Smooth muscle cell of the brain vasculature (primary cell): Measurements from ENCODE around the gene C1orf105.

Experiments
- DNase-seq: peaks from one replicate; pipeline ENCODE4 v3.0.0-alpha.2; 2012; ENCODE audit warnings: low read depth, low spot score

The C1orf105 gene

DNA sequence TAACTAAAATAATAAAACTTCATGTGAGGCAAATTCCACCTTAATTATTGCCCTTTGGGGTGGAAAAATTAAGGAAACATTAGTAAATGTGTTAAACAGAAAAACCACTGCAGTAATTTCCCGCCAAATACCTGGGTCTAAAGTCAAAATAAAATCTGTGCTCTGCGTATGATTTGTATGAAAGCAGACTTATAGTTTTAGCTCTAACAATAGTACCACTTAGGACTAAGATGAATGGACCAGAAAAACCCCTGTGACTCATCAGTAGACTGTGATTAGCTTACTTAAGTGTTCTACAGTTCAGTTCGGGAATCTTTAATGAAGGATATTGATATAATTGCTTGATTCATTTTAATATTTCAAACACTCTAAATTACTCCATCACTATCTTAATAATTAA lies 23.3 kb upstream of the C1orf105 start:
- no peak for DNase-seq

DNA sequence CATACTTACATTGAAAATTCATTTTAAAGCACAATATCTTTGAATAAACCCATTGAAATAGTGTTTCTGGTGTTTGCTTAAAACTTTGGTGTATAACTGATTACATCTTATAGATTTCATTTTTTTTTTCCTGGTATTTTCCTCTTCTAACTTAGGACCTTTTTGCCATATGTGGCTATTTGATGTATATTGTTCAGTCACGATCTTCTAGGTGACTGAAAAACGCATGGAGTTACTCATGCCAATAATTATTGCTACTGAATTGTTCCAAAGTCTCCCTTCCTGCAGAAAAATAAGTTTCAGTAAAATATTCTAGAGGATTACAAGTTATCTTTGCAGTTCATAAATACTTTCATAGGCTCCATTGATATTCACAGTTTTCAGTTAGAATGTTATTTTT lies 22.9 kb upstream of the C1orf105 start:
- no peak for DNase-seq

DNA sequence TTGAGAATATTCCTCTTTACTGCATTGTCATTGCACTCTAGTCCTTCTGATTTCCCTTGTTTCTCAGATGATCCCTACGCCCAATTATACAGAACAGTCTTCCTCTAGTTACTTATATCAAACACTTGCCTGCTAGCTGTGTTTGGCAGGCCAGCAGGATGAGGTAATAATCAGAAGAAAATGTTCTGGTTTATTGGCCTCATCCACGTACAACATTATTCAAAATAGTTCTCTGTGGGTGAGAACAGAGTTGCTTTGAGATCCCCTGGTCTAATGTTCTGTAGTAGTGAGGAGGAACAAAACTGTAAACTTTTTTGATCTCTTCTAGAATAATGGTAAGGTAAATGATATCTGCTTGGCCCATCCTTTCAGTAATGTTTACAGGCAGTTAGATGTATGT lies 22.3 kb upstream of the C1orf105 start:
- no peak for DNase-seq

DNA sequence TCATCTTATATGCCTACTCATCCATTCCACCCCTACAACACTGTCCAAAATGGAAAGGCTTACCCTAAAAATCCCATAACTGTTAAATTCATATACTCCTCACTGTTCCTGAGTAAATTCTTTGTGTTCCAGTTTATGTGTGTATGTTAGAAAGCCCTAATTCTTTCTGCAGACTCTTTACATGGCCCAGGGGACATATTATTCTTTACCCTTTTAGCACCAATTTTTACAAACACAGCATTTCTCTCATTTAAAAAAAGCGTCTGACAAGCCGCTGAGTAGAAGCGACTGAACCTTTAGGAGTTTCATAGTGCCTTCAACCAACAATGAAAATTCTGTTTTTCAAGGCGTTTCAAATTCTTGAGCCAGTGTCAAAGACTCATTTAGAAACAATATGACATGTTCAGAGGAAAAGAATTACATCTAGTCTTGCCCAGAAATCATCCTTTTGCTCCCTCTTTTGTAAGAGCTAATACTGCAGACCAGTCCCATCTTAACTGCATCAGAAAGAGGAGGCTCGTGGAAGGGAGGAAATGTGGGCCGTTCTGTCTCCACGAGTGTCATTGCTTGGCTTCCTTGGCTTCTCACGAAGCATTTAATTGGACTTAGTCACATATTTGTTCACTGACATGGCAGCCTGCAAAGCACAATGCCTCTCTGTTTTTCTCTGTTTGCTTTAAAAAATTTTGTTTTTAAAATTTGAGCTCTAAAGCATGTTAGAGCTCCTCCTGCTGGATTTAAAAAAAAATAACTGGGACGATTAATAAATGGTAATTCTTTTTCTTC lies 21.3 kb upstream of the C1orf105 start:
- peak; percentile 56 for DNase-seq

DNA sequence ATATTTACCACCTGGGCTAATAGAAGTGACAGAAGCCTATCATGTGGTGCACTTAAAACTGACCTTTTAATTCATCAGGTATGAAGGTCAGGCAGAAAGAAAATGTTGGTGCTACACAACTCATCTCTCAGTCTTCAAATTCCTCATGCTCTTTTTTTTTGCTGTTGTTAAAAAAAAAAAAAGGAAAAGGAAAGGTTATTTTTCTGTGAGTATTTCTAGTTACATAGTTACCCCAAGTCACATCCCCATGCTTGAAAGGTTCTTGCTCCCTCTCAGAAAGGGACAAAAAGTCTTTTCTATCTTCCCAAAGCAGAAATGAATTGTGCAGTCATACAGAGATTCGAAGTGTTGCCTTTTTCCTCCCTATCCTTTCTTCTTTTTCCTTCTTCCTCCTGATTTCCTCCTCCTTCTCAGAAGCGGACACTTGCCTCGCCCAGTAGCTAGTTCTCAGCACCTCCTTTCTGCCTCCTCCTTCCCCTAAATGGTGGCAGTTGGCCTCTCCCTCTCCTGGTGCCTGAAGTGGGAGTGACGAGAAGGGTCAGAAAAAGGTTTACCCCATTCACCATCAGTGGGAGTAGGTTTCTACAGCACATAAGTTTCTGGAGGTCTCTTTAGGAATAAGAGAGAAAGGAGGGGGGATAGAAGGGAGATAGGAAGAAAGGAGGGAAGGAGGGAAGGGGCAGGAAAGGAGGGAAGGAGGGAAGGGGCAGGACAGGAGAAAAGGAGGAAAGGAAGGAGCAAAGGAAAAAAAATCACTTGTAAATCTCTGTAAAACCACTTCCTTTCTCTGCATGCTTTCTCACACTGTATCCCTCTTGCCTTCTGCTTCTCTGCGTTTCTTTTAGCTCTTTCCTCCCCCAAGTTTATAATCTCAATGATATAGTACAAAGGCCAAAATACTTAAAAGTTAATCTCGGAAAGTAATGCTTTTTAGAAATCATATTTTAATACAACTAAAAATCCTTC lies 20.4 kb upstream of the C1orf105 start:
- no peak for DNase-seq

DNA sequence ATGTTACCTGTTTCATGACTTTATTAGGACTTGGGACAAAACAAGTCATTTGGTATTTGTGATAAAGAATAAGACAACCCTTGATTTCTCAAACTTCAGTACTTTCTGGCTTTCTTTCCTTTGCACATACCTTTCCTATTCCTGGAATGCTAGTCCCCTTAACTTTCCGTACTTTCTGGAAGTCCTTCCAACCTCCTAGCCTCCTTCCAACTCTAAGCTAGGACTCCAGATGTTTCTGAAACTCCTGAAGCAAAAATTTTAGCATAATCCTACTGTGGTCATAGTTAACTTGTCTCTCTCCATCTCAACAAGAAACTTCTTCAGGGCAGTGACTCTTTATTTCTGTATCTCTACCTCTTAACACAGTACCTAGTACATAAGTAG lies 19.8 kb upstream of the C1orf105 start:
- no peak for DNase-seq

DNA sequence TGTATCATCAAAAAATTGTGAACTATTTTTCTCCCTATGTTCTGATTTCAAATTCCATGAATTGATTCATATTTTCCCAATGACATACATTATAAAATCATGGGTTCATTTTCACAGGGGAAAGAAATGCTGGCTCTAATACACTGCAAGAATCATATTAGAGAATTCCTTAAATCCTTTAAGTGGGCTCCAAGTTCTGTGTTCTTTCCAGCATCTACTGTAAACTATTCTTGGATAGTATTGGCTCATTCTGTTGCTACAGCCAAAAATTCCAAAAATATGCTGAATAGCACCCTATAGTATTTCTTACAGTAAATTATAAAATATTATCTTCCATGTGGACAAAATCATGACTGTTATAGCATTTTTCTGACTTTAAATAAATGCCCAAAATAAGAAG lies 19.0 kb upstream of the C1orf105 start:
- no peak for DNase-seq

DNA sequence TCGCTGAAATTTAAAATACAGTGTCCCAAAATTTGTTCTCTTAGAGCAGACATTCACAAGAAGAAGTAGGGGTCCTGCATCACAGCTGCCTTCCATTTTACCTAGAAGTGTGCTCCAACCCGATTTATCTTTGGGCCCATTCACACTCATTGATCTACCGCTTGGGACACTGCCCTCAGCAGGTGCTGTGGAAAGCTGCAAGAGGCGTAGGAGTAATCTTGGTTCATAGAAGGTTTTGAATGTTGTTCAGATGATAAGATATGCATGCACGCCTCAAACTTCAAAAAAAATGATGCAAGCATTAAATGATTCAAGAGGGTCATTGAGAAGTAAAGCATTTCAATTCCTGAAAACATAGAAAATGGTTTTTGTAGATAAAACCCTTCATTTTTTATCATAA lies 18.6 kb upstream of the C1orf105 start:
- DNase-seq: no peak

DNA sequence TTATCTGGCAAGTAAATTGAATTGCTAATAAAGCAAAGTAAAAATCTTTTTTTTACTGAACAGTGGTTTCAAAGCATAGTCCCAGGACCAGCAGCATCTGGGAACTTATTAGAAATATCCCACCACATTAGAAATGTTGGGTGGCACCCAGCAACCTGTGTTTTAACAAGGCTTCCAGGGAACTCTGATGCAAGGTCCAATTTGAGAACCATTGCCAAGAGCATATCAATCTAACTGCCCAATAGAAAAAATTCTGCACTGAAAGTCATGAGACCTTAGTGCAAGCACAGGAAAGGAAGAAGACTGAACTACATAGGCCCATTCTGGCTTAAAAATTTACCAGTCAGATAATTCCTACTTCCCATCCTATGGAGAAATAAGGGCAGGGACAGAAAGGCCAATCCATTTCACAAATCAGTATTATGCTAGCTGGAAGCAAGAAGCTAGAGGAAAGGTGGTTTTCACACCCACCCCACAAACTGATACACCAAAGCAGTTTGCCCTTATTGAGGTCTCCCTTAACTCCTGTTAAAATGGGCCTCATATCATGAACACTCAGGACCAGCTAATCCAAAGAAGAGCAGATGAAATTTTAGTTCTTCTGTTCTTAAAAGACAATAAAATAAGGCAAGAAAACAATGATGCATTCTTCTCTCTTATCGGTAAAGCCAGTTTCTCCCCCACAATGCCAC lies 17.5 kb upstream of the C1orf105 start:
- no peak for DNase-seq

DNA sequence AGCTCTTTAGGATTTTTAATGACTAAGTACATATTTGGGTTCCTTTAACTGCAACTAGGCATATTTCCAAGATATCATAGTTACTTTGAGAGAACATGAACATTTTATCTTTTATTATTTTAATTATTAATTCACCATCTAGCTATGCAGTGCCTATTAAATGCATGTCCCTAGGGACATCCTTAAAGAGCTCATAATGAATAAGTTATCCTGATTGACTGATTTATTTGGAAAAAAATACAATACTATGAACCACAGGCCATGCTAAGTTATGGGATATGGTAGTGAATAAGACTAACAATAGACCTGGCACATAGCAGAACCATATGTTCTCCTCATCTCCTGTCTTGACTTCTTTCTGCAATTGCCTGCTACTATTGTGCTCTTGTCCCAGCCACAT lies 16.4 kb upstream of the C1orf105 start:
- no peak for DNase-seq

DNA sequence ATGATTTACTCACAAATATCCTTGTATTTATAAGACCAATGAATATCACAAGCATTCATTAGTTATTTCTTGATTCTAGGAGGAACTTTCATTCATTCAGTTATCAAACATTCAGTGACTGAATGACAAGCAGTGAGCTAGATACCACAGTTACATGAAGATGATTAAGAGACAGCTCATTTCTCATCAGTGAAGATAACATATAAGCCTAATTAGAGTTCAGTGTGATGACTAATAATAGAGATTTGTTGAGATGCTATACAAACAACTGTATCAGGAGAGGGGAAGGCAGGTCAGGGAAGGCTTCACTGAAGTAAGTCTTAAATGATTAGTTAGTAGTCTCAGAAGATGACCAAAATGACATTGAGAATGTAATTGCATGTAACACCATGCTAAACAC lies 14.6 kb upstream of the C1orf105 start:
- DNase-seq: no peak

DNA sequence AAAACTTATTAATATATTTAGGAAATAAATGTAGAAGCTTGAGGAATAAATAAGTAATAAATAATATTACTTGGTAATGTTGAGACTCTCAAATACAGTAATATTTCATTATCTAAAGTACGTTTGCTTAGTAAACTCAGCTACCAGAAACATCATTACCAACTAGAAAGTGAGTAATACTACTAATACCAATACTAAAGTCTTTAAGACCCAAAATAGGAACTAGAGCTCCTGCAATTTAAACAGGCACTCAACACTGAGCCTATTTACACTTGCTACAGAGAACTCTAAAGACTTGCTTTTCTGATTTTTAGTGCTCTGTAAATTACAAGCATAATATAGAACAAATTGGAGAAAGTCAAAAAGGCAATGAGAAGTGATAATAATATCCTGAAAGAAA lies 13.5 kb upstream of the C1orf105 start:
- no peak for DNase-seq

DNA sequence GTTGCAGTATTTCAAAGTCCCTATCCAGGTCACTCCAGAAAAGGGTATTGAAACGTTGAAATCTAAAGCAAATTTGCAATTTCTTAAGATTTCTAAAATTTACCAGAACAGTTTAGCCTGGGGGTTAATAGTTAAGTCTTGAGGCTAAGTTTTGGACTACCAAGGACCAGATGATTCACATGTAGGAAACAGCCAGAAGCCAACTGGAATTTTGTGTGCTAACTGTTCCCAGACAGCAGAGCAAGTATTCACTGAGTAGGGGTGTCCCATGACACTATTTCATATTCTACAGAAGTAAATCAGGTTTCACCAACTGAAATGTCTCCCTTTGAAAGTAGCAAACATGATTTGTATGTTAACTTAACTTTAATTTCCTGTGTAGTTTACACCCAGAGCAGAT lies 11.5 kb upstream of the C1orf105 start:
- no peak for DNase-seq

DNA sequence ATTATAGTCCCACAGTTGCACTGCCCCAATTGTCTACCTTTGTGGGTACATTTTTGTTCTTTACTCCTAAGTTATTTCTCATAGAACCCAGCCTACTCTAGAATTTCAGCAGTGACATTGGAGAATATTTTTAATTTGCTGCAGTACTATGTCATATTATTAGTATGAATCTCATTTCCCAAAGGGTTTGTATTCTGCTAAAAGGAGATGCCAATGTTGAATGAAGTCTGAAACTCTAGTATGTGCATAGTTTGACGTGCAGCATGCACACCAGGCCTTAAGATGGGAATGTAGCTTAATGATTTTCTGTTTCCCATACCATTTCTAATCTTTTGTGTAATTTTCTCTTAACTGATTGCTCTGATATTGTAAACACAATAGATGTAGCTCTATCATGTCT lies 10.5 kb upstream of the C1orf105 start:
- no peak for DNase-seq

DNA sequence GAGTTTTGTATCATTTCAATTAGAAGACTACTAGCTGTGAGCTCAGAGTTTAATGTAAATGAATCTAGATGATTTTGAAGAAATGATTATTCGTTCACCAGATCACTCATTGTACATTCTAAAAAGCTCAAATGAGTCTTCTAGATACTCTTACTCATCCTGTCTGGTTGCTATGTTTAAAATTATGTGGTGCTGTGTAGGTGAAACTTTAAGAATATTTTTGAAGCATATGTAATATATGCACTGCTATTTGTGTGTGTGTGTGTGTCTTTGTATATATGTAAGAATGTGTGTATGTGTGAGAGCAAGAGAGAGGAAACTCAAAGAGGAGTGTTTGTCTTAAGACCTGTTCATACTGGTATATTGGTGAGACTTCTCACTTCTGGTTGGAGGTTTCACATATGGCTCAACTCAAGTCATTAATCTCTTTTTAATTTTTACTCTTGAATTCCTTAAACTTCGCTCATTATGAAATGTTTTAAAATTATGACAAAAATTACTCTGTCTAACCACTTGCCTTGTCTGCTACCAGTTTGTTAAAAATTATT lies 8.6 kb upstream of the C1orf105 start:
- no peak for DNase-seq

DNA sequence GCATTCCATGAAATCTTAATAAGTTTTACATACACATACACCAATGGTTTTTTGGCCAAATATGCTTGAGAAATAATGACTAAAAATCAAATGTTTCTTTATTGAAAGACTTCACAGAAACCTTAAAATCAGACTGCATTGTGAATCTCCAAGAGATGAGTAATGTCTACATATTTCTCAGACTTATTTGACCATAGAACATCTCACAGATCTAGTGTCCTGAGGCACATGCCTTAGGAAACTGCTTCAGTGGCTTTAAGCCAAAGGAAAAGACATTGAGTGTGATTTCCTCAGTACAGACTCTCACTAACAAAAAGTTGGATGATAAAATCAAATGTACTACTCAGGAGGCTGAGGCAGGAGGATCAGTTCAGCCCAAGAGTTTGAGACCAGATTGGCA lies 6.2 kb upstream of the C1orf105 start:
- no peak for DNase-seq

DNA sequence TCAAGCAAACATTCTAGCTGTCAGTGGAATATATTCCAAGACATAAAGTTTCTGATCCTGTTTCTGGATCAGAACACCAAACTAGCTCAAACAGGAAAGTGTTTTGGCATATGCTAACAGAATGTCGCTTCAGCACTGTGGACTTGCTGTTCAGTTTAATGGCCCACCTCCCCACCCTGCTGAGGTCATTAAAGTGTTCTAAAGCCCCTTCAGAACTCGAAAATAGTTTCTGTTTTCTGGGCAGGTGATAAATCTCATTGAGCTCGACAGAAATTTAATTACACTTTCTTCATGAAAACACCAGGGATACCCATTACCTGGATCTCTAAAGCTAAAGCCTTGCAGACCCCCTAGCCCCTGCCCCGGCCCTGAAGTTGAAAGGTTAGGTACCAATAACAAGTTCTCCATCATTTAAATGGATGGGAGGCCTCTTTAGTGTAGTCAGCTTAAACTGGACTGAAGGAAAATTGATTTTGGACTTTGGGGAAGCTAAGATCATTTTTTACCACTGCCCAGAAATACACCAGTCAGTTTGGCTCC lies 3.9 kb upstream of the C1orf105 start:
- DNase-seq: no peak

DNA sequence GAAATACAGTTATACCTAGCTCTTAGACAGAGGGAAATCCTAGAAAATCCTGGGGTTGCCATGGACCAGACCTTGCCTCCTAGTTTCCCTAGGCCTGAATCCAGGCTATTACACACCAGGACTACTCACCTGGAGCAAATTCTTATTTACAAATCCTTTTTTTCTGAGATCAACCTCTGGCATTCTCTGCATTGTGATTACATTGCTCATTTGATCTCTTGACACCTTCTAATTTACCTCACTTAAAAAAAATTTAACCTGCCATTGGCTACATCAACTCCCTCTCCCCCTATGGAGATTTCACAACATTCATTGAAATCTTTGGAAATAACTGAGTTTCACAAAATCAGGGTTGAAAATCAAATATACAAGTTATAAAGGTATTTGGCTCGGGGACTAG lies 2.9 kb upstream of the C1orf105 start:
- no peak for DNase-seq

DNA sequence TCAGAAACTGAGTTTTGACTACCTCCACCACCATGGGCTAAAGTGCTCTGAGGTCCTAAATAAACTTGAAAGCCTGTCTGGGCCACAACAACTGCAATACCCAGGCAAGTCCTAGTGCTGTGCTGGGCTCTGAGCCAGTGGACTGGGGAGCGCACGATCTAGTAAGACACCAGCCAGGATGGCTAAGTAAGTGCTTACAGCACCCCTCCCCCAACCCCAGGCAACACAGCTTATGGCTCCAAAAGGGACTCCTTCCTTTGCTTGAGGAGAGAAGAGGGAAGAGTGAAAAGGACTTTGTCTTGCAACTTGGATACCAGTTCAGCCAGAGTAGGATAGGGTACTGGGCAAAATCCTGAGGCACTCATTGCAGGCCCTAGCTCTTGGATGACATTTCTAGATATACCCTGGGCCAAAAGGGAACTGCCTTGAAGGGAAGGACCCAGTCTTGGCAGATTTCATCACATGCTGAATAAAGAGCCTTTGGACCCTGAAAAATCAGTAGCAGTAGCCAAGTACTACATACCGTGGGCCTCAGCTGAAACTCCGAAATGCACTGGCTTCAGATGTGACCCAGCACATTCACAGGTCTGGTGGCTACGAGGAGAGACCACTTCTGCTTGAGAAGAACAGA lies 1.6 kb downstream of the C1orf105 start:
- no peak for DNase-seq

DNA sequence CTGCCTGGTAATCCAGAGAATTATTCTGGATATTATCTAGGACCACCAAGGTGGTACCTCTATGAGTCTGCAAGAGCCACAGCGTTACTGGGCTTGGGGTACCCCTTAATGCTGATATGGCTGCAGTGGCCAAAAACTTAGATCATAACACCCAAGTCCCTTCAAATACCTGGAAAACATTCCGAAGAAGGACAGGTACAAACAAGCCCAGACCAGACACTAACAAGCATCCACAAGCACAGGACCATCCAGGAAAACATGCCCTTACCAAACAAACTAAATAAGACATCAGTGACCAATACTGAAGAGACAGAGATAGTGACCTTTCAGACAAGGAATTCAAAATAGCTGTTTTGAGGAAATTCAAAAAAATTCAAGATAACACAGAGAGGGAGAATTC lies 2.9 kb downstream of the C1orf105 start:
- no peak for DNase-seq

DNA sequence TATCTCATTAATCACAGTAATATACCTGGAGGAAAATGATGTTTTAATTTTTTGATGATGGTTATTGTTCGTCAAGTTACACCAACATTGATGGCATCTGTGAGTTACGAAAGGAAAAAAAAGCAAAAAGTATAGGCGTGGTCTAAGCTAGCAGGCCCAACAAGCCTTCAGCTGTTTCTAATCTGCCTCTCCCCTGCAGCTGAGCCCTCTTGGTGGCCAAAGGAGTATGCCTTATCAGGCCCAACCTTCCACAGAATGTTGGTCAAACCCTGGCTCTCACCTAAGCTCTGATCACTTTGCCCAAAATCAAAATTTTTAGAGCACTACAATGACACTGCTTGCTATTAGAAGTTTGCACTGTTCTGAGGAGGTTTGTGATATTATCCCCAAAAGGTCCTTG lies 4.9 kb downstream of the C1orf105 start:
- DNase-seq: no peak
